ENCODE measurements around the gene NDUFS8.
A peak's percentile ranks its signal among the peaks of the same experiment; 100 is the strongest.

The NDUFS8 gene

DNA sequence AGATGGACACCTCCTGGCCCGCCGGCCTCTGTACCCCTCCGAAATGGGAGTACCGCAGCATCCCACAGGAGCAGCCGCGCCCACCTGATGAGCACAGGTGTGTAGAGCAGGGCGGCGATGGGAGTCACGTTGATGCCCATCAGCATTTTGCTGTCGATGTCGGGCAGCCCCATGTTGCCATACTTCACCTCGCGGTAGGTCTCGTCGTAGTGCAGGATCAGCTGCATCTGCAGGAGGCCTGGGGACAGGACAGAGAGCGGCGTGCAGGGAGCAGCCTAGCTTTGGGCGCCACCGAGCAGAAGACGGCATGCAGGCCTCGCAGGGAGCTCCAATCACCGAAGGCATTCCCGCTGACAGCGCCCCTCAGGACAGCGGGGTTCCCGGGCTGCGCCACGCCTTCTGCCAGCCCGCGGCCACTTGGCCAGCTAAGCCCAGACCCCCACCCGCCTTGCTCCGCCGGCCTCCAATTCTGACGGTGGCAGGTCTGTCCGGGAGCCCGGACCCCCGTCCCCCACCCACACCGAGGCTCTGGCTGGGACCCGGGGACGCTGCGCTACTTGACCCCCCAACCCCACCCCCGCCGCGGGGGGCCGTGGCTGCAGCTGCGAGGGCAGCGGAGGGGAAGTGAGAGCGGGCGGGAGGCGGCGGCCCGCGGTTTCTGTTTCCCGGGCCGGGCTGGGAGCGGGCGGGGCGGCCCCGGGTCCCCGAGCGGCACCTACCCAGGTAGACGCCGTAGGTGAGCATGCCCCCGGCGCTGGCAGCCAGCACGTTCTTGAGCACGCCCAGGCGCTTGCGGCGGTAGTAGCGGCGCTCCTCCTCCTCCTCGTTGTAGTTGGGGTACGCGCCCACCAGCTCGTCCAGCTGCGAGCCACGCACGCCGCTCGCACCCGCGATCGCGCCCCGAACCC lies 27.3 kb upstream of the NDUFS8 start:
- peak; percentile 16 to 45 for DNase-seq (ENCODE audit: low read depth in 1 of 2, low spot score in 1 of 2)

DNA sequence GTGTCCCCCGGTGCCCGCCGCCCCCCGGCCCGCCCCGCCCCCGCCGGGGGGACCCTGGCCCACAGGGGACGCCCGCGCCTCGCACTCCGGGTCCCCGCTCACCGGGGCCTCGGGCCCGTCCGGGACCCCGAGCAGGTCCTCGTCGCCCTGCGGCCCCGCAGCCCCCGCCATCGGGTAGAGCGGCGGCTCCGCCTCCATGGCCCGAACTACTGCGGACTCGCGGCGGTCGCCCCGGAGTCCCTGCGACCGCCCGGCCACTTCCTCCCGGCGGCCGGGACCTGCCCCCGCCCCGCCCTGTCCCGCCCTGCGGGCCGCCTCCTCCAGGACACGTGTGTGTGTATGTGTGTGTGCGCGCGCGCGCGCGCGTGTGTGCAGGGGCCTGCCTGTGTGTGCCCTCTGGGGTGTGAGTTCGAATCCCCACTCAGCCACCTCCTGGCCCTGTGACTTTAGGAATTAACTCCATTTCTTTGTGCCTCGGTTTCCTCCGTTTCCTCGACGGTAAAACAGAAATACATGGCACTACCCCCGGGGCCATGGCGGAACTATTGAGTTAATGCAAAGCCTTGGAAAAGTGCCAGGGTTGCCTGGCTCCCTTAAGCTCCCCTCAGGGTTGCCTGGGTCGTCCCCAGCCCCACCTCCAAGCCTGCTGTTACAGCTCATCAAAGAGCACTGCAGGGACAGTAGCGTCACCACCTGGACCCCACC lies 26.5 kb upstream of the NDUFS8 start, which contains the start of gene UNC93B1:
Gene UNC93B1 (minus strand): TSS at position 252 of the 705 bp plus-strand sequence. CDS start 54 bp downstream, at position 198.
- DNase-seq (ENCODE audit: low read depth in 1 of 2, low spot score in 1 of 2): peak; percentile 54 to 67

DNA sequence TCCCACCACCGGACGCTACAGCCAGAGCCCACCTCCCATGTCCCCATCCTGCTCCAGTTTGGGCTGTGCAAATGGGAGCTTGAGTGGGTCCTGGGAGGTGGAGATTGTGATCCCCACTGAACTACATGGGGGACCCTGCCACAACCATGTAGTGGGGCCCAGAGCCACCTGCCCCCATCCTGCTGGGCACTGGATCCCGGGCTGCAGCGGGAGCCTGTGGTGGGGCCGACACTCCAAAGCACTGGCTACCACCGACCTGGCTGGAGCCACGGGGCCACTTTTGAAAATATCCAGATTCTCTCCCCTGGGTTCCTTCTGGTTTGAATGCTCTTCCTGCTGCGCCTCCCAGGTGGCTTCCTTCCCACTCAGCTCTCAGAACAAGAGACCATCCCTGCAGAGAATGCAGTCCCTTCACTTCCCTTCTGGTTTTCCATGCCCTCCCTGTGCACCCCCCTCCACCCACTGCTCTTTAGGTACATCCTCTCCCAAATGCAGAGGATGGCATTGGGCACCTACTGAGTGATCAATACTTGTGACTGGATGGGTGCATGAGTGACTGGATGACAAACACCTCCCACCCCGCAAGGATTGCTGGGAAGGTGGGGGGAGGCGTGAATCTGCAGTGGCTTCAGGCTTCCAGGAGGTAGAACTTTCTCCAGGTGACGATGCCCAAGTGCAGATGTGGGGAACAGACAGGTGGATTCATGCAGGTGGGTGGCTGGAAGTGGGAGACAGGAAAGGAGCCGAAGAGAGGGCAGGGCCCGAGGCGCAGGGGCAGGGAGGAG lies 25.7 kb upstream of the NDUFS8 start:
- DNase-seq (ENCODE audit: low read depth in 1 of 2, low spot score in 1 of 2): no peak

DNA sequence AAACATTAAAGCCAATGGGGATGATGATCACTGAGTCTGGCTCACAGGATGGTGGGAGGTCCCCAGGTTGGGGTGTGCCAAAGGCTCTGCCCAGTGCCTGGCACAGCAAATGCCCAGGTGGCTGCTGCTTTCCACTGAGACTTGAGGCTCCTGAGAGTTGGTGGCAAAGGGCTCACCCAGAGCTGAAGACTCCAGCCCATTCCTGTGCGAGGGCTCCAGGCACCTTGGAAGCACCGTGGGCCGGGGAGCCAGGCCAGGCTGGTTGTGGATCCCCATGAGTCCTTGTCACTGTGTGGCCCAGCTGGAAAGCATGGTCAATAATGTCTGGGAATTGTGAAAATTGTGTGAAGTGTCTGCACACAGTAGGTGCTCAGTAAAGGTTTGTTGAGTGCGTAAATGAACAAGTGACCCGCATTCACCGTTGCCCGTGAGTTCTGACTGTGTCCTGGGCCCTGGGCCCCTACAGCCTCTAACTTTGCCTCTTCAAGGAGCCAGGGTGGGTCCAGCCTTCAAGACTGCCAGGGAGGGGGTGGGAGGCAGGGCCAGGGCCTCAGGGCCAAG lies 23.8 kb upstream of the NDUFS8 start:
- DNase-seq (ENCODE audit: low read depth in 1 of 2, low spot score in 1 of 2): no peak

DNA sequence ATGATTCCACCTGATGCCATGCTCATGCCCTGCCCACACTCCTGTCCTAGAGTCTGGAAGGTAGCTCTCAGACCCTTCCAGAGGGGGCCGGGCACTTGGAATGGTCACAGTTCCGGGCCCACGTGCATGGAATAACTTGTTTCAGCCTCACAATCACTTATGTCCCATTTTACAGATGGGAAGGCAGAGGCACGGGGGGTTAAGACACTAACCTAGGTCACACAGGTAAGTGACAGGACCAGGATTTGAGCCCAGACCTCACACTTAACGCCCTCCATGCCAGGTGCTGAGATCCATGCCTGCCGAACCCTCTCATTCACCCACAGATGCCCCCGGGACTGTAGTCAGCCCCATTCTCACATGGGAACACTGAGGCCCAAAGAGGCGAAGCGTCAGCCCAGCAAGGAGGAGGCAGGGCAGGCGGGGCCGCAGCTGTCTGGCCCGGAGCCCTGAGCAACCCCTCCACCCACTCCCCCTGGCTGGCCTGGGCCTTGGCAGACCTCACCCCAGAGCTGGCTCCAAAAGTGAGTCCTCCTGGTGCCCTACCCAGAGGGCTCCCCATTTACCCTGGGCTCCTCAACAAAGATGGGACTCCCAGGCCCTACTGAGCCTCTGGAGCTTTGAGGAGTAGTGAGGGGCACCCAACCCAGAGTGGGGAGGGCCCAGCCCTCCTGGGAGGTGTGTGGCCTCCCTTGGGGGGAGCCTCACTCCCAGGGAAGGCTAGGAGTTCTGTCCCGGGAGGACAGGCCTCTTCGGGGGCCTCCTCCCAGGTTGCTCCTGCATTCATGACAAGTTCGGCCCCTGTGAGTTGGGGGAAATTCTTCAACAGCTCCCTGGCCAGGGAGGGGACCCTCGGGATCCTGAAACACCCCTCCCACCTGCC lies 22.7 kb upstream of the NDUFS8 start:
- DNase-seq (ENCODE audit: low read depth in 1 of 2, low spot score in 1 of 2): no peak

DNA sequence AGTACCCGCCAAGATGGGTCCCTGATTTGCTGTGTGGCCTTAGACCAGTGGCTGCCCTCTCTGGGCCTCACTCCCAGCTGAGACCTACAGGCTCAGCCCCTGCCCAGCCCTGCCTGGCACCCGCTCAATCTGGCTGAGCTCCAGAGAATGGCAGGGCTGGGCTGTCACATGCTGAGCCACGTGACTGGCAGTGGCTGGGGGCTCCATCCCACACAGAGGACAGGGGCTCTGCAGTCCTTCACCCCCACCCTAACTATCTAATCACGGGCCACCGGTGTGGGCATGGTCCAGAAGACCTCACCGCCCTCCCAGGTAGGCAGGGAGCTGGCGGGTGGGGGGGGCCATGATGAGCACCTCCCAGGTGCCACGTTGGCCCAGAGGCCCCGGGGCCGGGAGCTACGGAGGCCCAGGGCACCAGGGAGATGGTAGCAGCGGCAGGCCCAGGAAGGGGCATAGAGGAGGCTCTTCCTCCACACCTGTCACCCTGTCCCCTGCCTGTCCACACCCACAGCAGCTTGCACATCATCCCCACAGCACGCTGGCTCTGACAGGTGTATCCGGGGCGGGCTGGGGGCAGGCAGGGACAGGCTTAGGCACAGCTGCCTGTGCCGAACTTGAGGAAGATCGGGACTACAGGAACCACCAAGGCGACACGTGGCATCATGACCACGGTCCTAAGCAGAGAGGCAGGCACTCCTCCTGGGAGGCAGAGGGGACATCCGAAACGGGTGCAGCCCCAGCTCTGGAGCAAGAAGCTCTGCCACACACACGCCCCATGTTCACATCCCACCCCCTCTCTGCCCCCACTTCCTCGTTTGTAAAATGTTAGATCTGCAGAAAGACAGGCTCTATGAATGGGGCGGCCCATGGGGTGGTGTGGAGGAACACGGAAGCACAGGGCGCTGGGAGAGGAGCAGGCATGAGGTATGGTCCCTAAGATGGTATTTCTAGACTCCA lies 21.8 kb upstream of the NDUFS8 start:
- DNase-seq (ENCODE audit: low read depth in 1 of 2, low spot score in 1 of 2): no peak

DNA sequence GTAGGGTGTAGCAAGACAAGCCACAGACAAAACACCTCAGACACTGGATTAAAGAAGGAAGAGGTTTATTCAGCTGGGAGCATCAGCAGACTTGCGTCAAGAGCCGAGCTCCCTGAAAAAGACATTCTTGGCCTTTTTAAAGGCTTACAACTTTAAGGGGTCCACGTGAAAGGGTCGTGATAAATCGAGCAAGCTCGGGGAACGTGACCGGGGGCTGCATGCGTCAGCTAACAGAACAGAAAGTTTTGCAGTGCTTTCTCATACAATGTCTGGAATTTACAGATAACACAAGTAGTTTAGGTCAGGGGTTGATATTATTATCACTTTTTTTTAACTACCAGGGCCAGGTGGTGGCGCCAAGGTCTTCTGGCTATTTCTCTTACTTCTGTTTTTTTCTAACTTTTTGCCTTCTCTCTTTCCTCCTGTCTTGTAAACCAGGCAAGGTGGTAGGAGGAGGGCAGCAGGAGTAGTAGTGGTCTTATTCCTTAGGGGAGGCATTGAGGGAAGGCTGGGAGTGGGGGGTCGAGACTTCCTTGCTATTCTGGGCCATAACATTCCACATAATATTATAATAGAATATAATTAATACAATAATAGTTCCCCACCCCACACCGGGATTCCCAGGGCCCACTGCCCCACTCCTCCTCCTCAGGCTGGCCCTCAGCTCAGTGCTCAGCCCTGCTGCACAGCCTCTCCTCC lies 20.9 kb upstream of the NDUFS8 start:
- no peak for DNase-seq (ENCODE audit: low read depth in 1 of 2, low spot score in 1 of 2)

DNA sequence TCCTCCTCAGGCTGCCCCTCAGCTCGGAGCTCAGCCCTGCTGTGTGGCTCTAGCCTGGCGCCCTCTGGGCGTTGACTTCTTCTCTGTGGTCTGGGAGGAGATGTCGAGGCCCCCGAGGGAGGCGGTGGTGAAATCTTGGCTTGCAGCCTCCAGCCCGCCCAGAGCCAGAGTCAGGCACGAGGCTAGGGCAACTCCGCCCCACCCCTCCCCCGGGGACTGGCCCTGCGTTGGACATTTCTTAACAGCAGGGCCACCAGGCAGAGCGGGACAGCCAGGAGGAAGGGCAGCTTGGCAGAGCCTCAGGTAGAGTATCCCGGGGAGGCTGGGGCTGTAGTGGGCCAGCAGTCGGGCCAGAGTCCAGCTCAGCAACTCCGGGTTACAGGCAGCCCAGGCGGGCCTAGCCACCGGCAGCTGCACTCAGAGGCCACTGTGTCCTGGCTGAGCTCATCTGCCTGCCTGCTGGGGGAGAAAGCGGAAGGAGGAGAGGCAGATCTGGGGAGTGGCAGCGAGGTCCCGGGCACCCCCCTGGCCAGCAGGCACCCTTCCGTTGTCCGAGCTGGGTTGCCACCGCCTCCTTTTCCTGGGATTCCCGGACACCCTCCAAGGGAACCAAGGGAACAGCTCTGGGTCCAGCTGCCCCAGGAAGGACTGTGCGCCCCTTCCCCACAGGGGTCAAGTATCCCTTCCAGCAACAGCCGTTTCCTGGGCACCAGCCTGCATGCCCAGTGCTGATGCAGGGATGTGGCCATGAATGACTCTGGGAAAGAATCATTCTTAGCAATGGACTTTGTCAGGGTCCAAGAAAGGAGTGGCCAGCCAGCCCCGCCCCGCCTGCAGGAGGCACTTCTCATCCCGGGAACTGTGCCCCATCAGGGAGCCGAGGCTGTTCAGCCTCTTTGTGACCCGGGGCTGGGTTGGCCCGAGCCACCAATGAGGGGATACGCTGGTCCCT lies 20.1 kb upstream of the NDUFS8 start, which contains the start of gene ALDH3B1:
Gene ALDH3B1 (plus strand): TSS at position 238 of the 952 bp plus-strand sequence. CDS start 4,971 bp downstream, outside the sequence.
- no peak for DNase-seq (ENCODE audit: low read depth in 1 of 2, low spot score in 1 of 2)

DNA sequence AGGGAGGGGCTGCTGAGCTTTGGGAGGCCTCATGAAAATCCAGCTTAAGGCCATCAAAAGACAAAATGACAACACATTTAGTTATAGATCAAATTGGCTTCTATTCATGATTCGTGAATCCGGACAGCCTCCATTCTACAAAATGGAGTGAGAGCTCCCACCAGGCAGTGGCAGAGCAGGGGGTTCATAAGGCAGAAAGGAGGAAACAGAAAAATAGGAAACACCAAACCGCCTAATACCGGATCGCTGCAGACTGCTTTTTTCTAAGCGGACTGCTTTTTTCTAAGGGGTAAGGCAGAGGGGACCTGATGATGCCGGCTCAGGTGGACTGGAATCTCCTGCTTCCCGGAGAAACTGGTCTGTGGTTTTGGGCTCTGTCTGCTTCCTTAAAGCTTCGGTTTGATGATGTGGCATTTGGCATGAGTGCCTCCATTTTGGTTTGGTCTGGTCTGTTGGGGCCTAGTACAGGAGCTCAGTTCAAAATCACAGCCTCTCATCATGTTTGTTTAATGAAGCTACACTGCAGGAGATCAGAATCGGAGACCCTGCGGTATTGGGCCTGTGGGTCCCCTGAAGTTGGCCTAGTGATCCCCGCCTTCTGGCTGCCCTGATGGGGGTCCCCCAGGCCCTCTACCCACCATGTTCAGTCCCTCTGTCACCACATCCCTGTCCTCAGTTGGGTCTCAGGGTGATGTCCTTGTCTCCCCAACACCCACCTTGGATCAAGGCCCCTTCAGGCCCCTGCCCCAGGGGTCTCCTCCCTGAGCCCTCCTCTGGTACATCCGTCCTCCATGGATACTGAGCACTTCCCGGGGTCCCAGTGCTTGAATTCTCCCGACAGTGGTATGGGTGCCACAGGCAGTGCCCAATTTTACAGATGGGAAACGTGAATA lies 19.2 kb upstream of the NDUFS8 start:
- no peak for DNase-seq (ENCODE audit: low read depth in 1 of 2, low spot score in 1 of 2)

DNA sequence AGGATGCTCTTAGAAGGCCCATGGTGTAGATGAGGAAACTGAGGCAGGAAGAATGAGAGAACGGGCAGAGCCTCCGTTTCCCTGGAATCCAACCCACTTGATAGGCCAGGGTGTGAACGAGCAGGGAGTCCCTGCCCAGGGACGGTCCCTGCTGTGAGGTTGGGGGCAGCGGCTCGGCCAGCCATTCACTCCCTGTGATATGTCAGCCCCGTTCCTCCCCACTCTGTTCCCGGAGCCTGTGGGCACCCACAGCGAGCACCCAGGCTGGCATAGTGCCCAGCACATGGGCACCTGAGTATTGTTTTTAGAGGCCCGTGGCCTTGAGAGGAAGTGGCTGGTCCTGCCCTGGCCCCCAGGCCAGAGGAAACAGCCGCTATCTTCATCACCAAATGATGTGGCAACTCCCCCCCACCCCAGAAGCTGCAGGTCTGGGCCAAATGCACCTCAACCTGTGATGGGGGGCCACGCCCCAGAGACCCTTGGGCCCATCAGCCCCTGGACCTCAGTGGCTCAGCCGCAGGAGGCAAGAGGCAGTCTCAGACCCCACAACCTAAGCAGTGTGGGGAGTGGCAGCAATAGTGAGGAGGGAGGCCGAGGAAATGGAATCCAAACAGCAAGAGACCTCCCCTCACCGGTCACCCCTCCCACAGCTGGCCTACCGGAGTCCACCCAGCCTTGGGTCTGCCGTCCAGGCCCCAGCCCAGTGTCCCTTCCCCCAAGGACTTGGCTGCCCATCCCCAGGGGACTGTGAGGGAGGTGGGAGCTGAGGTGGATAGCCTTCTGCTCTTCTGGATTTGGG lies 18.2 kb upstream of the NDUFS8 start:
- no peak for DNase-seq (ENCODE audit: low read depth in 1 of 2, low spot score in 1 of 2)

DNA sequence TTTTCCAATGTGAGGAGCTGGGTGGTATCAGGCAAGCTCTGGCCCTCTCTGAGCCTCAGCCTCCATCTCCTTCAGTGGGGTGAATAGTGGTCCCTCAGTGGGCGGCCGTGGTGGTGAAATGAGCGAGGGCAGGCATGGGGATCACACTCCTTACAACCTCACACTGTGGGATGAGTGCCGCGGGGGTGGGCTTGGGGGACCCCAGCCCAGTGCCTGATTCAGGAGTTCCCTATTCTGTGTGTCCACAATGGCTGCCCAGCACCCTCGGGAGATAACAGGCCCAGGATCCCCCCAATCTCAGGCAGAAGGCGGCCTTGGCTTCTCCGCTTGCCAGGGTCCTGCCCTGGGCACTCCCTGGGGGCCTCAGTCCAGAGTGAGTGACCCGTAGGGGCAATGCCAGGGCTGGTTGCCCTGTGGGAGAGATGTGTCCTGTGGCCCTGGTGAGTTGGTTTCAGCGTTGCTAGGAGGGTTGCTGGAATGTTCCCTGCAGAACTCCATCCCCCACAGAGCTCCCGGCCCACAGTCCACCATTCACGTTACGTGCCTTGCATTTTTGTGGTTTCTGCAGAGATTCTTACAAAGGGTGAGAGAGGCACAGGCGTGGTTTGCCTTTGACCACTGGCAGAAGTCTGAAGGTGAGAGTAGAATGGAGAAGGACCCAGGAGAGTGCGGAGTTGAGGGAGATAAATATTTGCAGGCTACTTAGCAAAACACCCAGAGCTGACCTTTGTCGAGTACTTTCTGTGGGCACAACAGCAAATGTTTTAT lies 17.5 kb upstream of the NDUFS8 start:
- DNase-seq (ENCODE audit: low read depth in 1 of 2, low spot score in 1 of 2): no peak

DNA sequence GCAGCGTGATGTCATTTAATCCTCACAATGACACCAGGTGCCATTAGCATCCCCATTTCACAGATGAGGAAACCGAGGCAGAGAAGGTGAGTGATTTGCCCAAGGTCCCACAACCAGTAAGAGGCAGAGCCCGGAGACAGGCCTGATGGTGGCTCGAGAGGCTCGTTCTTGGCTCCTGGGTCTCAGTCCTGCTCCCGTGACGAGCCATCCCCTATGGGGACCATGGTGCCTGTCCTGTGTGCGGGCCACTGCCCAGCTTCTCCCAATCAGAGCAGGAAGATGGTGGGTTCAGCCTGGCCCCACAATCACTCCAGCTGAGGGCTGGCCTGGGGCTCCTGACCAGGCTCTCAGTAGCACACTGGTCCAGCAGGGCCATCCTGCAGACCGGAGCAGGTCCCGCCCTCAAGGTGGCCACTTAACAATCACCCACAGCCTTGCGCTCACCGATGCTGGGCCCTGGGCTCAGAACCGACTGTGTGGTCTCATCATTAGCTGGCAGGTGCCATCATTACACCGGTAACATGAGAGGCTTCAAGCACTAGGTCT lies 16.8 kb upstream of the NDUFS8 start:
- no peak for DNase-seq (ENCODE audit: low read depth in 1 of 2, low spot score in 1 of 2)

DNA sequence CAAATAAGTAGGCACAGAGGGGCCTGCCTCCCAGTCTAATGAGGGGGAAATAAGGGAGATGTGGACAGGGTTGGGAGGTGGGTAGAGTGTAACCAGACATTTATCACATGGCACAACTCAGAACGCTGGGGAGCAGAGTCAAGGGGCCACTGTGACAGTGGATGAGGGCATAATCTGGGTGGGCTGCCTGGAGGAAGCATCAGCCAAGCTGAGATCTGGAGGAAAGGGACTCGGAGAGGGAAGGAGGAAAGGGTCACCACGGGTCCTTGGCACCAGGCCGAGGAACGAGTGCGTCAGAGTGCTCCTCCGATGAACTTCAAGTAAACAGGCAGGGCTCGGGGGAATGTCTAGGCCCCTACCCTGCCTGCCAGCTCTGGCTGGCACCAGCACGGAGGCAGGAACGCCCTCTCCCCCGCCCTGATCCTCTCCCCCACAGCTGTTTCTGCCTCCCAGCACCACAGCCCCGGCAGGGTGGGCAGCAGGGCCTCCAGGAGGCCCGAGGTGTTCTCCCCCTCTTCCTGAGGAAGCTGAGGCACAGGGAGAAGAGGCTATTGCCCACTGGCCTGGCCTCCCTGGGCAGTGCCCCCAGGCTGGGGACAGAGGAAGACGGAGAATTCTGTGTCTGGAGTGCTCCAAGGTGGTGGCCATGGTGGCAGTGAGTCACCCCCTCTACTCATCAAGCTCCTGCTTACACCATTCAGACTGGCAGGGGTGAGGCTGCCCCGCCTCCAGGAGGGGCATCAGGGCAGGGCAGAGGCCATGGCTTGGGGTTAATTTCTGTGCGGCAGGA lies 16.1 kb upstream of the NDUFS8 start:
- DNase-seq (ENCODE audit: low read depth in 1 of 2, low spot score in 1 of 2): no peak

Measured in stimulated activated CD4-positive, alpha-beta T cell treated with anti-CD3 and anti-CD28 coated beads, Interleukin-15, amount 100 ng/mL, for 1 hour (primary cell).